Muscle layer of colon (tissue), 2 donors: ENCODE measurements around the gene STIMATE.

Source experiments
- H3K27ac ChIP-seq: one replicate; pipeline ENCODE4 v1.7.0; 2013; ENCODE audit warnings: low read depth, mild to moderate bottlenecking, low read length, moderate library complexity
- H3K27me3 ChIP-seq, 2 donors: one replicate each; pipeline ENCODE4 v1.7.0; 2013; ENCODE audit warnings: low read length in 2 of 2, mild to moderate bottlenecking in 2 of 2; ENCODE audit not compliant: insufficient read depth in 2 of 2, control insufficient read depth in 1 of 2
- H3K36me3 ChIP-seq: one replicate; pipeline ENCODE4 v1.7.0; 2013; ENCODE audit warnings: mild to moderate bottlenecking, low read length; ENCODE audit not compliant: insufficient read depth
- H3K4me1 ChIP-seq: one replicate; pipeline ENCODE4 v1.7.0; 2013; ENCODE audit warnings: mild to moderate bottlenecking, low read length; ENCODE audit not compliant: insufficient read depth
- H3K4me3 ChIP-seq, 2 donors: one replicate each; pipeline ENCODE4 v1.7.0; 2013; ENCODE audit warnings: low read length in 2 of 2, low read depth in 1 of 2, mild to moderate bottlenecking in 1 of 2, moderate library complexity in 1 of 2
- H3K9ac ChIP-seq: one replicate; pipeline ENCODE4 v1.7.0; 2013; ENCODE audit warnings: low read length
- H3K9me3 ChIP-seq: one replicate; pipeline ENCODE4 v1.7.0; 2013; ENCODE audit warnings: mild to moderate bottlenecking, low read length
- donor health status: abdominal sarcoma.
- donor health status: Adenocarcinoma of cecum.

The STIMATE gene

DNA sequence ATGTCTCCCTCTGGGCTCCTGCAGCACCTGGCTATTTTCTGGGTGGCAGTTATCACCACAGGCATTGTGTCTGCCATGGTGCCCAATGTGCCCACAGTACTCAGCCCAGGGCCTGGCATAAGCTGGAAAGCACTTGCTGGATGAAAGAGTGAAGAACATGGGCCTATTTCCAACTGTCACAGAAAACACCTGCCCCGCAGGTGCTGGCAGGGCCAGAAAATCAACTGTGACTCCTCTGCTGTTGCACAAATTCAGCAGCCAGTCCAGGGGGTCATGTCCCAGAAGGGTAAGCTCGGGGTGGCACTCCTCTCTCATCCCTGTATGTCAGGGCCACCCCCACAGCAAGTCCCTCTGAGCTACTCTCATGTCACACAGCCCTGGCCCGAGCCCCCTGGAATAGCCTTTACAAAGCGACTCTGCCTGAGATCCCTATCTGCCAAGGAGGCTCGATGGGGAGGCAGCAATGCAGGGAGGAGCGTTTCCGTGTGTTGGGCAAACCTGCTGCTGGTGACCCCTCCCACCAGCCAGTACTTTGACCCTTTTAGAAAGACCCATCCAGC lies 85.8 kb downstream of the STIMATE start:
- no peaks in the 10 kb centered on the region for H3K27me3 ChIP-seq
- H3K9ac ChIP-seq, result no peak overlapping the region
- no peaks in the 10 kb centered on the region for H3K9me3 ChIP-seq
- H3K36me3 ChIP-seq, result no peaks in the 10 kb centered on the region
- H3K27ac ChIP-seq, result no peak overlapping the region
- no peaks in the 10 kb centered on the region for H3K4me1 ChIP-seq
- H3K4me3 ChIP-seq, result no peak overlapping the region

DNA sequence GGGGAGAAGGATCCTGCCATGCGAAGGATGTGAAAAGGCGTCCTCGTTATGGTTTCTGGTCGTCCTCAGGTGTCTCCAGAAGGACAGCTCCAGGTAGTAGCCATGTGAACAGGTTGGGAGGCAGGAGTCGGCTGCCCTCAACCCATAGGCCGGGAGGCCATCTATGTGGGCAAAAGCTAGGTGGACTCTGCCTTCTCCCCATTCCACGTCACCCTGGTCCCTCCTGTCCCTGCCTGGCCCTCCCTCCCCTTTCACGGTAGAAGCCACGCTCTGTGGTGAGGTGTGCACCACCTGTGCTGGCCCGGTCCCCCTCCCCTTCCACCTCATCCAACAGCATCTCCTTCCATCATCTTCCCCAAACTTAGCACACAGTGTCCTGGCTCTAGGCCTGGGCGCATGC lies 86.4 kb downstream of the STIMATE start:
- H3K9me3 ChIP-seq, result no peaks in the 10 kb centered on the region
- no peaks in the 10 kb centered on the region for H3K36me3 ChIP-seq
- peaks cover 0 to 2% of the 10 kb centered on the region in 2 donors for H3K27me3 ChIP-seq
- no peak overlapping the region for H3K27ac ChIP-seq
- no peak overlapping the region for H3K9ac ChIP-seq
- H3K4me1 ChIP-seq, result no peaks in the 10 kb centered on the region
- no peak overlapping the region for H3K4me3 ChIP-seq

DNA sequence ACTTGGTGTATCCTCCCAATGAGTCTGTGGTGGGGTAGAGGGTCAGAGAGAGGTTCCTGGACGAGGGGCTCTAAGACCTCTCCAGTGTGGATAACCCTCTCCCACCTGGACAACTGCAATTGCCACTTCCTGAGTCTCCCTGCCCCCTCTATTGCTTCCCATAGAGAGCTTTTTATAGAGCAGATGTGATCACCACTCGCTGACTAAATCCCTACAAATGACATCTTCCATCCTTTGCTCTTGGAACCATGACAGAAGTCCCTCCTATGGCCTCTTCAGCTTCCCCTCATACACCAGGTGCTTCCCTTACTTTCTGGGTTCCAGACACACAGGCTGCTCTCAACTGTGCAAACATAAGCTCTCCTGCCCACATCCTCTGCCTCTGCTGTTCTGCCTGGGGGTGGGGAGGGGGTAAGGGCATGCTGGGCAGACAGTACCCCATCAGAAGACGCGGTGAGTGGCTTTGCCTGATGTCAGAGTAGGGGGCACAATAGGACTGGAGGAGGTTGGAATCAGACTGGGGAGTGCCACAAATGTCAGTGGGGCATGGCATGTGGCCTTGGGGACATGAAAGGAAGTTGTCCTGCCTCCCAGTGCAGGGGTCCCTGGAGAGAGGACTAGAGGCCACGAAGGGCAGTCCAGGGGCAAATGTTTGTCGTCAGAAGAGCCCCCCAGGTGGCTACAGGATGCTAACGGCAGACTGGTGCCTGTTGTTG lies 87.5 kb downstream of the STIMATE start:
- peaks cover 0 to 5% of the 10 kb centered on the region in 2 donors for H3K27me3 ChIP-seq
- no peak overlapping the region for H3K27ac ChIP-seq
- no peak overlapping the region for H3K4me3 ChIP-seq
- H3K9me3 ChIP-seq, result no peaks in the 10 kb centered on the region
- H3K36me3 ChIP-seq, result no peaks in the 10 kb centered on the region
- H3K4me1 ChIP-seq, result no peaks in the 10 kb centered on the region
- H3K9ac ChIP-seq, result no peak overlapping the region

DNA sequence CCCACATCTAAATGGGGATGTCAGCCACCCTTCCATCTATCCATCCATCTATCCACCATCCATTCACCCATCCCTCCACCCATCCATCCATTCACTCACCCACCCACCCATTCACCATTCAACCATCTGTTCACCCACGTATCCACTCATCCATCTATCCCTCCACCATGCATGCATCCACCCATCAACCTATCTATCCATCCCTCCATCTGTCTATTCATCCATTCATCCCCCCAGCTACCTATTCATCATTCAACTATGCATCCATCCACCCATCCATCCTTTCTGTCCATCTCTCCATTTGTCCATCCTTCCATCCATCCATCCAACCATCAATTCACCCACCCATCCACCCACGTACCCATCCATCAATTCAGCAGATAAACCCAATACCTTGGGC lies 88.2 kb downstream of the STIMATE start:
- no peak overlapping the region for H3K9ac ChIP-seq
- no peak overlapping the region for H3K4me3 ChIP-seq
- no peak overlapping the region for H3K27ac ChIP-seq
- no peaks in the 10 kb centered on the region for H3K9me3 ChIP-seq
- H3K36me3 ChIP-seq, result no peaks in the 10 kb centered on the region
- H3K4me1 ChIP-seq, result no peaks in the 10 kb centered on the region
- peaks cover 0 to 5% of the 10 kb centered on the region in 2 donors for H3K27me3 ChIP-seq

DNA sequence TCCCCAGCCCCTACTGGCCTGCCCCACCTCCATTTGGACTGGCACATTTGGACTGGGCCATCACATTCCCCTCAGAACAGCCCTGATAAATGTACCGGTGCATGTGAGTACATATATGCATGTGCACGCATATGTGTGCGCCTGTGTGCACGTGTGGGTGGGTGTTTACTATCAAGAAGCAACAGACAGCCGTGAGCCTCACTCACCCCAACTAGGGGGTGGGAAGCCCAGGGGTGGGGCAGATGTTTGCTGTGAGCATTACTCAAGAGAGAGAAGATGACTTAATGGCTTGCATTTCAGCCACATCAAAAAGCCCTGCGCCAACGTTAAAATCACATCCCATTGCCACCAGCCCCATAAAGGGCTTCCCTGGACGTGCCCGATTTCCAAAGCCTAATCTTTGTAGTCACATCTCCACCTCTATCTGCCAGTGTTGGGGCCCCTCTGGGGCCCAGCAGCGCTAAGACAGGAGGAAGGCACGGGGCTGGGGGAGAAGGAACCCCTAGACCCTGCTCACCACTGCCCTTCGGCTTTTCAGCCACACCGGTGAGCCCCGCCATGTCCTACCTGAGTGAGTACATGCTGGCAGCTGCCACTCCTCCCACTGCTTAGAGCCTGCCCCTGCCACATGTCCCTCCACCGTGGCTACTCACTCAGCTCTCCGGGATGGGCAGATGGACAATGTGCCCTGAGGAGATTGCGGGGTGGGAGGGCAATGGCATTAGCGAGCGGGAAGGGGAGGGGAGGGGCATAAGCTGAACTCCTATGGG lies 91.9 kb downstream of the STIMATE start:
- peaks cover 0 to 5% of the 10 kb centered on the region in 2 donors for H3K27me3 ChIP-seq
- H3K9ac ChIP-seq, result no peak overlapping the region
- no peaks in the 10 kb centered on the region for H3K9me3 ChIP-seq
- no peaks in the 10 kb centered on the region for H3K36me3 ChIP-seq
- H3K4me1 ChIP-seq, result no peaks in the 10 kb centered on the region
- H3K4me3 ChIP-seq, result no peak overlapping the region
- H3K27ac ChIP-seq, result no peak overlapping the region

DNA sequence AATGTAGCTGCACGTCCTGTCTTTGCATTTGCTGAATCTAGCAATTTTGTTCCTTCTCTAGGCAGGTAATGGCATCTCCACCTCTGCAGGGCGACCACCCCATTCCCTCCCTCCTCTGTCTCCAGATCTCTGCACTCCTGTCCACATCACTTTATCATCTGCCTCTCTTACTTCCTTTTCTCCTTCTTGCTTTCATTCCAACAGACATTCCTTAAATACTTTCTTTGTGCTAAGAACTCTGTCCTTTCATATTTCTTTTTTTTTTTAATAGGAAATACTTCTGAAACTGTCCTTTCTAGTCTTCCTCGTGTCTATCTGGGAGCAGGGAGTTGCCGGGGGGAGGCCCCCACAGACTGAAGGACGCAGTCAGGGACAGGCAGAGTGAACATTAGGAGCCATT lies 95.5 kb downstream of the STIMATE start:
- Histone ChIP-seq H3K9ac (no peak overlapping the region), H3K27ac (no peak overlapping the region), H3K36me3 (no peaks in the 10 kb centered on the region), H3K4me1 (no peaks in the 10 kb centered on the region), H3K27me3 (peaks cover 0 to 5% of the 10 kb centered on the region in 2 donors), H3K4me3 (no peak overlapping the region), H3K9me3 (no peaks in the 10 kb centered on the region)

DNA sequence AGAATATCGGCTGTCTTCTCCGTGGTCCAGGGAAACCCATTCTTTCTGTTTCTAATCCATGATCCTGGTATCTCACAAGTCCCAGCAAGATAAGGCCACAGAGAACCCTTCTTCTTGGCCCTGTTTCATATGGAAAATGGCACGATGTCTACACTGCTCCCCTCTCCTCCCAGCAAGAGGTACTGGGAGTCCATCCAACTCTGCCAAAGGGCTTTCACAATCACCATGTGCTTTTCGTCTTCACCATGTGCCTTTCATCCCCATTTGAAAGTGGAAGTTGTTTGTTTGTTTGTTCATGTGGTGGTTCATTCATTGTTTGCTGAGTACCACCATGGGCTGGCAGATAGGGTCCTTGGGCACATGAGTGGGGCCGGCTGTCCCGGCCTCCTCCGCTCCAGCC lies 97.3 kb downstream of the STIMATE start:
- Histone ChIP-seq H3K27ac (no peak overlapping the region), H3K27me3 (no peaks in the 10 kb centered on the region), H3K9ac (no peak overlapping the region), H3K36me3 (no peaks in the 10 kb centered on the region), H3K4me1 (no peaks in the 10 kb centered on the region), H3K9me3 (no peaks in the 10 kb centered on the region), H3K4me3 (no peak overlapping the region)

DNA sequence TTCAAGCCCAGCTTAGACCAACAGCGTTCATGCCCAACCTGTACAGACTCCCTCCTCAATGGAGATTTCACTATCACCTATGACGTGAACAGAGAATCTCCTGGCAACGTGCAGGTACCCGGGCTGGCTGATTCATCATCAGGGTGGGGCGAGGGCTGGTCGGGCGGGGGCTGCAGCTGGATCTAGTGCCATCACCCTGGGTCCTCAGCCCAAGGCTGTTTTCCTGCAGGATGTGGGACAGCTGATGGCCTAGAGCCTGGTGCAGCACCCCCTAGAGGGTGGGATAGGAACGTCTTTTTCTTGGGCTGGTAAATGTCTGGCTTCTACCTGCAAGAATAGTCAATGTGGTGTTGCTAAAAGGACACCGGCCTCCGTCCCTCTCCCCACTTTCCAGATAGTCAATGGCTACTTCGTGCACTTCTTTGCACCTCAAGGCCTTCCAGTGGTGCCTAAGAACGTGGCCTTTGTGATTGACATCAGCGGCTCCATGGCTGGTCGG lies 98.3 kb downstream of the STIMATE start:
- Histone ChIP-seq H3K4me1 (no peaks in the 10 kb centered on the region), H3K9me3 (no peaks in the 10 kb centered on the region), H3K27me3 (no peaks in the 10 kb centered on the region), H3K4me3 (no peak overlapping the region), H3K27ac (no peak overlapping the region), H3K9ac (no peak overlapping the region), H3K36me3 (no peaks in the 10 kb centered on the region)

DNA sequence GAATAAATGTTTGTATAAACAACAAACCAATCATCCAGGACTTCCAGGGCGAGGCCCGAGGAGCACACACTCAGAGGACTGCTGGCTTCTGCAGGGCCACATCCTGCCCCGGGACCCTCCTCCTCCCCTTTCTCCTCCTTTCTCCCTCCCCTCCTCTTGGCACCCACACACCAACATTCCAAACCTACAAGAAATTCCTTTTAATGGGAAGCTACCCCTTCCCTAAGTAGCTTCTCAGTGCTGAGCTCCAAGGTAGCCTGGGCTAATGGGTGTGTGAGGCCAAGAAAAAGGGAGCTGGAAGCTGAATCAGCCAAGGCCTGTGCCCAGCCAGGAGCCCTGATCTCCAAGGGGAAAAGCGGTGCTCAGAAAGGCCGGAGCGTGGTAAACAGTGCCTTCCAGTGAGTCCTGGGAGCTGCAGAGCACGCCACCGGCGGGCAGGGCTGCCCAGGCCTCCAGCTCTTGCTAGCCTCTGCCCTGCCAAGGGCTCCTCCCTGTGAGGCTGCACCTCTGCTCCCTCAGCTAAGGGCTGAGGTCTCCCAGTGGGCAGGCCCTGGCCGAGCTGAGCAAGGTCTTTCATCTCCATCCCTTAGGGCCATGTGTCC lies 98.9 kb downstream of the STIMATE start:
- Histone ChIP-seq H3K4me3 (no peak overlapping the region), H3K4me1 (no peaks in the 10 kb centered on the region), H3K9ac (no peak overlapping the region), H3K27me3 (no peaks in the 10 kb centered on the region), H3K27ac (no peak overlapping the region), H3K9me3 (no peaks in the 10 kb centered on the region), H3K36me3 (no peaks in the 10 kb centered on the region)

DNA sequence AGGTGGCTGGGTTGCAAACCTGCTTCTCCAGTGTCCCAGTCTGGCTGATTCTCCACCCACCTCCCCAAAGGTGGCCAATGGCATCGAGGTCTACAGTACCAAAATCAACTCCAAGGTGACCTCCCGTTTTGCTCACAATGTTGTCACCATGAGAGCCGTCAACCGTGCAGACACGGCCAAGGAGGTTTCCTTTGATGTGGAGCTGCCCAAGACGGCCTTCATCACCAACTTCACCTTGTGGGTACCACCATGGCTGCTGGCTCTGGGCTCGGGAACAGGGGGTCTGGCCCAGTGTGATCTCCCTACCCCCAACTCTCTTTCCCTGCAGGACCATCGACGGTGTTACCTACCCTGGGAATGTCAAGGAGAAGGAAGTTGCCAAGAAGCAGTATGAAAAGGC lies 100.9 kb downstream of the STIMATE start:
- Histone ChIP-seq H3K9ac (no peak overlapping the region), H3K27me3 (no peaks in the 10 kb centered on the region), H3K4me3 (no peak overlapping the region), H3K27ac (no peak overlapping the region), H3K36me3 (no peaks in the 10 kb centered on the region), H3K4me1 (no peaks in the 10 kb centered on the region), H3K9me3 (no peaks in the 10 kb centered on the region)

DNA sequence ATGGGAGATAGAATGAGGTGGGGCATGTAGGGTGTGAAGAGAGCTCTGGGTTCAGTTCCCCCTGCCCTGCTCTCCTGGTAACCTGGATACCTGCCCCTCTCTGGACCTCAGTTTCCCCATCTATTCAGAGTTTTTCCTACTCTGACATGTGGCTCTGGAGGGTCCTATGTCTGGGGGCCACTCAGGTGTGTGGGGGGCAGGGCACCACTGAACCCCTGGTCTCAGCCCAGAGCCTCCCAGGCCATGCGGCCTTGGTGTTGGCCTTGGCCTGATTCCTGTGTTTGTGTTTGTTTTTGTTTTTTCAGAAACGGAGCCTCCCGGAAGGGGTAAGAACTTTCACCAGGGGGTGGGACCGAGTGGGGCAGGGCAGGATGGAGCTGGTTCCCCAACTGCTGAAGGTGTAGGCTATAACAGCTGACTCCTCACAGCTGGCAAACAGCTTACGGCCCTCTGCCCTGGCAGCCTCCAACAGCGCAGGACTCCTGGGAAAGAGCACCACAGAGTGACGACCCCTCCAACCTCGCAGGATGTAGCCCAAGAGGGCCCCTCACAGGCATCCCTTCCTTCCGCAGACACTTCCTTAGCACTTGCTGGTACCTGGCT lies 101.9 kb downstream of the STIMATE start:
- Histone ChIP-seq H3K9ac (no peak overlapping the region), H3K27me3 (no peaks in the 10 kb centered on the region), H3K27ac (no peak overlapping the region), H3K9me3 (no peaks in the 10 kb centered on the region), H3K36me3 (no peaks in the 10 kb centered on the region), H3K4me3 (no peak overlapping the region), H3K4me1 (no peaks in the 10 kb centered on the region)
